GM21723 (cell line): ENCODE data around the gene DELE1.
"Not testable (repeated sequence)": the region's sequence is repeated elsewhere in the genome, so short reads cannot be mapped to it uniquely, and the experiment has no call there.

ENCODE experiments used
- ATAC-seq: cut with Tn5 transposase; IDR thresholded peaks from one replicate; pipeline ENCODE4 v1.9.1; 2021; ENCODE audit warnings: mild to moderate bottlenecking, moderate library complexity; ENCODE audit not compliant: unreplicated experiment

The DELE1 gene

GRCh38 chr5:141883892-141884318, 39.8 kb upstream of the DELE1 start:
- ATAC-seq = no peak

DNA sequence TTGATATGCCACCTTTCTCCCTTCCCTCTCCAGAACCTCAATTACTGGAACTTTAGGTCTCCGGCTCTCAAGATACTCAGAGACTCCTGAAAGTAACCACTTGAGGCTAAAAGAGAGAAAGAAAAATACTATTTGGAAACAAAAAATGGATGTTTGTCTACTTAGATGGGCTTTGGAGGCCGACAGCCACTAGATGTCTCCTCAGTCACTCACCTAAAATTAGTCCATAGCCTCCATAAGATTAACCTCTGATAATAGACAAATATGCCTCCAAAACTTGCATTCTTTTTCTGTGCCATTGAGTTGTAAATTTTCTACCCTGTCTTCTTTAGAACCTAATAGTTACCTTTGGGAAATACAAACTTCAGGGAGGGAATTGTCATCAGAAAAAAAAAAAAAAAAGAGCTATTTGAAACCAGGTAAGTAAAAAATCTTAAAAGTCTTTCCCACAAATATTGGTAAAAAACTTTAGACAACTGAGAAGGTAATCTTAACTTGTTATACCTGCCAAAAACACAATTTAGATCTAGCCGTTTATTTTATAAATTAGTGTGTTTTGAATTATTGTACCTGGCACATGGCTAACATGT, 34.3 kb upstream of the DELE1 start:
- no peak for ATAC-seq

GRCh38 chr5:141890429-141890828, 33.2 kb upstream of the DELE1 start:
- ATAC-seq = not testable (repeated sequence)

DNA sequence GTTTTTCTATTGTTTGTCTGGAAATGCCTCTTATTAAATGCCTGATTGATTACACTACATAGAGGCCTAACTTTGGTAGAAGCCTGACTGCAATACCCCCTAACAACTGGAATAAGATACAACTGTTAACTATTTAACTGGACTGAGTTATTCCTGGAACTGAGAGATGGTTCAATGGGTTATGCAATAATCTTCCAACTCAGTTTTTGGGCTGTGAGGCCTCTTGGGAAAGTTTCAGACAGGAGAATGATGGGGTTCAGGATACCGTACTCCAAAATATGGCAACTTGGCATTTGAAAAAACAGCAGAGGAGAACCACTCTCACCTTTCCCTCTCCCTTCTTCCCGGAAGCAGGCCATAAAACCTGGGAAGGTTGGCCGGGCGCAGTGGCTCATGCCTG, 26.2 kb upstream of the DELE1 start:
- no peak for ATAC-seq

DNA sequence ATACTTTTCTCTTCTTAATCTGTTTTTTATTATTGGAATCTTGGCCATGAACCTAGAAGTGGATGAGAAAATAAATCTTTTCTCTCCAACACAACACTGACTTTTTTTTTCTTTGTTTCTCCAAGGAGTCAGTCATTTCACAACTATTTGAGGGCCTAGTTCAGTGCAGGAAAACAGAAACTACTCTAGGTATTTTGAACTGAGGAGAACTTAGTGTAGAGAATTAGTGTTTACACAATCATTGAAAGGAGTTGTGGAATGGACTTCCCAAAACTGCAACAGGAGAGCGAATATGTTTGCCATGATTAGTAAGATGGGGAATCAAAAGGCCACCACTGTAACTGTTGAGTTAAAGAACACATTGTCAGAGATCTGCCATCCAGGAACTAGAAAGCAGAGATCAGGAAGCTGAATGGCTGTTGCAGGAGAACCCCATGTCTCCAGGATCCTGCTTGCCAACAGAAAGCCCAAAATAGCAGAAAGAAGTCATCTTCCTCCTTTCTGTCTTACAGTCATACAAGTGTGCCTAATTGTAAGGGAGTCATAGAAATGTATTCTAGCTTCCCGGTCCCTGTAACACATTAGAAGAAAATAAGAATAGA, 25.1 kb upstream of the DELE1 start:
- ATAC-seq = no peak

DNA sequence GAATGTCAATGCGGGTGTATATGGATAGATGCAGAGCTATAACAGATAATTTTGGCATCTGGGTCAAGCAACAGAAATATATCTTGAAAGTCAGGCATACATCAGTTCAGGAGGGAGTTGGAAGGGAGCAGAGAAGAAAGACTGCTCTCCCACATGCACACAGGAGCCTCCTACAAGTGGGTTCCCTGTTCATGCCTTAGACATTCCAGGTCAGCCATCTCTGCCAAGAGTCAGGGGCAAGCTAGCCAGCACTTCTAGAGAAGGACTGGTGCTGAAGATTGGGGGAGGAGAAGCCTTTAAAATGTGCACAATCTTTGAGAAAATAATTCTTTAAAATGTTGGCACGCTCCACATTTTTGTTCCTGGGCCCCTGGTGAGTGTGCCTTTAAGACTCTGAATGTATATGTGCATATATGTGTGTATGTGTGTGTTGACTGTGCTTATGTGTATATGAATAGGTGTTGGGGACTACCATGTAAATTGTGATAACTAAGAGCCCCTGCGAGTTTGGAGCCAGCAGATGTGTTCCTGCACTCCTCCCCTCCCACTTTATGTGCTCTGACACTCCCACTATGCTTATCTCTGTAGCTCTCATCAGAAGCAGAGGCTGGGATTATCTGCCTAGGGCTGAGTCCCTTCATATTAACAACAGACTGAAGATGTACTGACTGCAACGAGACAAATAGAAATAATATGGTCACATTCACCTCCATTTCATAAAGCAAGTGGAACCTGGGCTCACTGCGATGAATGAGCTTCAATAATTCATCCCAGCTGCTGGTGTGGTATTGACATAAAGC, 21.5 kb upstream of the DELE1 start:
- ATAC-seq = no peak

DNA sequence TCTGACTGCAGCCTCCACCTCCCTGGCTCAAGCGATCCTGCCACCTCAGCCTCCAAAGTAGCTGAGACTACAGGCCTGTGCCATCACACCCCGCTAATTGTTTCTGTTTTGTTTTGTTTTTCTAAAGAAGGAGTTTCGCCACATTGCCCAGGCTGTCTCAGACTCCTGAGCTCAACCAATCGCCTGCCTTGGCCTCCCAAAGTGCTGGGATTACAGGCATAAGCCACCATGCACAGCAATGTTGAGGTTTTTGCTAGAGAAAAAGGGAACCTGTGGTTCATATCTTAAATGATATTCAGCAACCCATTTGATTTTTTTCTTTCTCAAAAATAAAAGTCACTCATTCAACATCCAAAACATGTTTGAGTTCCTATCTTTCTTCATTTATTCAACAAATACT, 20.4 kb upstream of the DELE1 start:
- ATAC-seq = no peak

- no peak for ATAC-seq
These were observed 19.1 kb upstream of the DELE1 start for GRCh38 chr5:141904551-141904950.

- no peak for ATAC-seq
These were observed 17.2 kb upstream of the DELE1 start for GRCh38 chr5:141906517-141906916.

DNA sequence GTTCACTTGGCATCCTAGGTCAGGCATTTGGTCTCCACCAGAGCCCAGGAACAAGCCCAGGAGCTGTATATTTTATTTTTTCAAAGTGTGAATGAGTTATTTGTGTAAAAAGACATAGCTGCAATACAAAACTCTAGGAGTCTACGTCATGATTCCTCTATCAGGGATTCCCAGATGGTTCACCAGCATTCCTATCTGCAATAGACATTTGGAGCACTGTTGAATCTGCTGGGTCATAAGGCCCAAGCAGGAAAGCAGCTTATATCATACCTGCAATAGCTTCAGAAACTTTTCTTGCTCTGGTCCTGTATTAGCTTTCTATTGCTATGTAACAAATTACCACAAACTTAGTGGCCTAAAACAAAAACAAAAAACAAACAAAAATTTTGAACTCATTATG, 16.7 kb upstream of the DELE1 start:
- no peak for ATAC-seq

GRCh38 chr5:141908796-141909195, 14.9 kb upstream of the DELE1 start:
- no peak for ATAC-seq

DNA sequence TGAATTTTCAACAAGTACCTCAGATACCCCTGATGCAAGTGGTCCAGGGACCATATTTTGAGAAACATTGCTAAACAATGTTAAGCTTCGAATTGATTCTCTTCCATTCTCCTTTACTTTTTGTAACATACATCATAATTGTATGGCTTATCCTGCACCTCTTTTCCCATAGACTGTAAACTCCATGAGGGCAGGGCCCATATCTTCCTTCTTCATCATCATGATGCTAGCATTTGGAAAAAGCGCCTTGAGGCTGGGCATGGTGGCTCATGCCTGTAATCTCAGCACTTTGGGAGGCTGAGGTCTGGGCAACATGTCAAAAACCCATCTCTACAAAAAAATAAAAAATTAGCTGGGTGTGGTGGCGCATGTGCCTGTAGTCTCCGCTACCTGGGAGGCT, 14.5 kb upstream of the DELE1 start:
- ATAC-seq = no peak

DNA sequence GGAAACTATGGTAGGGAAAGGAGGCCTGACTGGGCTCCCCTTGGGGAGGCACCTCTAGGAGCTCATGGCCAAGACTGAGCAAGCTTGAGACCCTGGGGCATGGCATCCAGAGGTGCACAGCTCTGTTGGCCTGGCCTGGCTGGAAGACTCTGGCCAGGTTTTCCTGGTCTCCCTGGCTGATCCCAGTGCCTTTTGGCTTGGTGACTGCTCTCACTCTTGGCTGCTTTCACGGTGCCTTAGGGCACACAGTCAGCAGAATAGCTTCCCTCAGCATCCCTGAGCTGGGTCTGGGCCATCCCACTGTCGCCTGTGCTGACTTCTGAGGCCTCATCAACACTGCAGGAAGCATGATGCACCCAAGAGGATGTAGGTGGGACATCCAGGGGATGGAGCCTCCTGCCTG, 13.4 kb upstream of the DELE1 start:
- ATAC-seq = no peak

DNA sequence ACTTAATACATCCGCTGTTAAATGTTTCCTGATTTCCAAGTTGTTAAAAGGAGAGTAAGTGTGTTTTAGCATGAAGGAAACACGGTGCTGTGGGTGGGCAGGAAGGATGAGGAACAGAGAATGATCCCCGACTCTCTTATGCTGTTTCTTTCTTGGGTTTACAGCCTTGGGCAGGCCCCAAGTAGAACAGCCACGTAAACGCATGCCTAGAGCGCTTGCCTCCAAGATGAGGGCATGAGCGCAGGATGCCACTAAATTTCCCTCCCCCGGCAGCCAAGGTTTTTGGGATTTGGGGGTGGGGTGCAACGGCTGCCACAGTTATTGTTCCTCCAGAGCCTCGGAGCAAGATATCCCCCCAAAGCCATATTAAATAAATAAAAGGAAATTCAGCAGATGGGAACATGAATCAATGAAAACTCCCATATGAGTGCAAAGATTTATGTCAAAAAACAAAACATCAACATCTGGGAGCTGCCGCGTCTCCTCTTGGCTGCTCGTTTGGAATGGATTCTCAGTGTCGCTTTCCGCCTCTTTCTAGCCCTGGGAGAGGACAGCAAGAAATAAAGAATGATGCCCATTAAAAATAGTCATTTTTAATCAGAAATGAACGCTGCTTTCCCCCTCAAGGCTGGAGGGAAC, 10.0 kb upstream of the DELE1 start:
- ATAC-seq = no peak

DNA sequence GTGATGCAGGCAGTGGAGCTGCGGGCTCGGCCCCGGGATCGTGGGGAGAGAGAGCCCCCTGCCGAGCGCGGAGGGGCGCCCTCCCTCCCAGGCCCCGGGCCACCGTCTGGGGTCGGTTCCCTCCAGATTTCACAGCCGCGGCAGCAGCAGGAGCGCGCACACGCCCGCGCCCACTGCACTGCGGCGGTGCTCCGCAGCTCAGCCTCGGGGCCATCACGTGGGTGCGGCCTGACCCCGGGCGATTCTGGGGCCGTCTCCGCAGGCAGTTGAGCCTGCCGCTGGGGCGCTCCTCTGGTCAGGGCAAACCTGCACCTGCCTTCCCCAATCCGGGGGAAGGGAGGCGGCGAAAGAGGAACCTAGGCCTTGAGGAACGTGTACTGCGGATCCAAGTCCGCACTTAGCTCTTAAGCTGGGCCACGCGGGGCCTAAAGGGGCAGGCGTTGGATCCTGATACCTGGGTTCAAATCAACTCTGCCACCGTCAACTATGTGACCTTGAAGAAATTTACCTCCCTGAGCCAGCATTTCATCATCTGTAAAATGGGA, 9.4 kb upstream of the DELE1 start:
- ATAC-seq = peak; percentile 78

DNA sequence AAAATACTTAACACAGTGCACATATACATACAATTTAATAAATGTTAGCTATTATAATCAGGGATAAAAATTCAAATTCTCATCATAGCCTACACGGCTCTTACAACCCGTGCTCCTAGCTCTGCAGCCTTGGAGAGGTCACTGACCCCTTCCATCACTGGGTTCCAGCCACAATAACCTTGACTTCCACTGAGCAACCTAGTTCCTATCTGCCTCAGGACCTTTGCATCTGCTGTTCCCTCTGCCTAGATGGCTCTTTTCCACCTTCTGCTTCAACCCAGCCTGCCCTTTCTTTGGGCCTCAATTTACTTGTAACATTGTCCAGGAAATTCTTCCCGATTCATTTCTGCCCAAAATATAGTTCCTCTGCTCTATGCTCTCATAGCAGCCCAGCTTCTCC, 8.9 kb upstream of the DELE1 start:
- ATAC-seq = no peak

GRCh38 chr5:141915881-141916336, 7.8 kb upstream of the DELE1 start:
- ATAC-seq = no peak

DNA sequence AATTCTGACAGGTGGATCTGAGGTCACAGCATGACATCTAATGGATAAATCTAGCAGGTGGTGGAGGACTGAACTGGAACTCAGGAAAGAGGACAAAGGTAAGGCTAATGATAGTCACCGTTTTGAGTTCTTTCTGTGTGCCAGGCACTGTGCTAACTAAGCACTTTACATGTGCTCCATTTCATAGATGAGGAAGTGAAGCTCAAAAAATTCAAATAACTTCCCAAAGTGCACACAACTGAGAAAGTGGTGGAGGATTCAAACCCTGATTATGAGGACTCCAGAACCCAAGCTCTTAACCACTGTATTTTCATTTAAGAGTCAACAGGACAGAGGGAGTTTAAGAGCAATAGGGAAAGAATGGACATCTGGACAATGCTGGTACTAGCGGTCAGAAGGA, 7.1 kb upstream of the DELE1 start:
- ATAC-seq = no peak

DNA sequence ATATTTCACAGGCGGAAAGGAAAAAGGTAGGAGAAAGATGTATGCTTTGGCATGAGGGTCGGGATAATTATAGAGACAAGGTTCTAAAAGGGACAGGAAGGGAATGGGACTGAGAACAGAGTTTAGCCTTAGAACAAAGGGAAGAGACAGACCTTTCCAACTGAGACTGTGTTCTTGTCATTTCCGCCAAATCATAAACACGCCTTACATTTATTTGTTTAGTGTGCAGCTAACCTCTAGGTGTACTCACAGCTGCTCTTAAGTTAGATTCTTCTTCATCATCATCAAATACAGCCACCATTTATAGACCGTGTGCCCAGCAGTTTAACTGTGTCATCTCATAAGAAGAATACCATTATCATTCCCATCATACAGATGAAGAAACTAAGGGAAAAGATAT, 5.9 kb upstream of the DELE1 start:
- ATAC-seq = no peak

GRCh38 chr5:141919218-141920119, 4.2 kb upstream of the DELE1 start:
- ATAC-seq = no peak
